GM12875 (cell line): Measurements from ENCODE around the gene FBLN2.

Experiments used
- H3K4me3 ChIP-seq: one replicate; pipeline ENCODE4 v1.5.1; 2011; ENCODE audit warnings: low read depth, low read length, control low read depth
- TF ChIP-seq, protein P1 (sequence below): IDR thresholded peaks from 2 replicates; pipeline ENCODE4 v1.5.1; 2011; ENCODE audit warnings: low read depth, mild to moderate bottlenecking, control low read depth, inconsistent platforms, low read length, moderate library complexity, borderline replicate concordance; ENCODE audit not compliant: insufficient read depth

Gene FBLN2

DNA sequence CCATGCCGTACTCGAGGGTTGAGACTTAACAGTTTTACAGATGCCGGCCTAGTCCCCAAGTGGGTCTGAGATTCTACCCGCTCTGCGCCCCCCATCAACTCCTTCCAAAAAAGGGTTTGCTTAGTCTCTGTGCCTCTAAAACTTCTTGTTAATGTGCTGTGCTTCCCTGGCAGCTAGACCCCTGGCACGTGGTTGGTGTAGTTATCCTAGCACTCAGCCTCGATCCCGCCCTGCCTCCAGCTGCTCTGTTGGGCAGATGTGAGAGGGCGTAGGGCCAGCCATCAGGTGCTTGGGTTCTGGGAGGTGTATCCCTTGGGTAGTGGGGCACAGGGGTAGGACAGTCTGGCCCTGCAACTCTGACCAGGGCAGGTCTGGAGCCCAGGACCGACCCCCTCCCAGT is 79.5 kb downstream of the FBLN2 start:
- no peak overlapping the region for H3K4me3 ChIP-seq
- TF ChIP-seq, protein P1, sequence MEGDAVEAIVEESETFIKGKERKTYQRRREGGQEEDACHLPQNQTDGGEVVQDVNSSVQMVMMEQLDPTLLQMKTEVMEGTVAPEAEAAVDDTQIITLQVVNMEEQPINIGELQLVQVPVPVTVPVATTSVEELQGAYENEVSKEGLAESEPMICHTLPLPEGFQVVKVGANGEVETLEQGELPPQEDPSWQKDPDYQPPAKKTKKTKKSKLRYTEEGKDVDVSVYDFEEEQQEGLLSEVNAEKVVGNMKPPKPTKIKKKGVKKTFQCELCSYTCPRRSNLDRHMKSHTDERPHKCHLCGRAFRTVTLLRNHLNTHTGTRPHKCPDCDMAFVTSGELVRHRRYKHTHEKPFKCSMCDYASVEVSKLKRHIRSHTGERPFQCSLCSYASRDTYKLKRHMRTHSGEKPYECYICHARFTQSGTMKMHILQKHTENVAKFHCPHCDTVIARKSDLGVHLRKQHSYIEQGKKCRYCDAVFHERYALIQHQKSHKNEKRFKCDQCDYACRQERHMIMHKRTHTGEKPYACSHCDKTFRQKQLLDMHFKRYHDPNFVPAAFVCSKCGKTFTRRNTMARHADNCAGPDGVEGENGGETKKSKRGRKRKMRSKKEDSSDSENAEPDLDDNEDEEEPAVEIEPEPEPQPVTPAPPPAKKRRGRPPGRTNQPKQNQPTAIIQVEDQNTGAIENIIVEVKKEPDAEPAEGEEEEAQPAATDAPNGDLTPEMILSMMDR = no peak

DNA sequence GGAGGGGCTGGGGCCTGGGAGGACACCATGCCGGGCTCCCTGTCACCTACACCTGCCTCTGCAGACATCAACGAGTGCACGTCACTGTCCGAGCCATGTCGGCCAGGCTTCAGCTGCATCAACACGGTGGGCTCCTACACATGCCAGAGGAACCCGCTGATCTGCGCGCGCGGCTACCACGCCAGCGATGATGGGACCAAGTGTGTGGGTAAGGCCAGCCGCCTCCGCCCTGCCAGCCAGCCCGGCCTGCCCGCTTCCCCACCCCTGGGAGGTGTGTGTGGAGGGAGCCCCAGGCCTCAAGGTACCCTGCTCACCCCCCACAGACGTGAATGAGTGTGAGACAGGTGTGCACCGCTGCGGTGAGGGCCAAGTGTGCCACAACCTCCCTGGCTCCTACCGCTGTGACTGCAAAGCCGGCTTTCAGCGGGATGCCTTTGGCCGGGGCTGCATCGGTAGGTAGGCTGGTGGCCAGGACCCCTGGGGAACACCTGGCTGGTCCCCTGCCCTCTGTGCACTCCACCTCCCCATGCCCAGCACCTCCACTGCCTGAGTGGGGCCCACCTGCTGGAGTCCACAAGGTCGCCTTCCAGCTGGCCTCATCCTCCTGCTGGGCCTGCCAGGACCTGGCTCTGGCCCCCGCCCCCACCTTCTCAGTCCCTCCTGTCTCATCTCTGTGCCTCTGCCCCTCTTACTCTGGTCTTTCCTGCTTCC is 80.1 kb downstream of the FBLN2 start:
- TF ChIP-seq, protein P1 = no peak
- no peak overlapping the region for H3K4me3 ChIP-seq

DNA sequence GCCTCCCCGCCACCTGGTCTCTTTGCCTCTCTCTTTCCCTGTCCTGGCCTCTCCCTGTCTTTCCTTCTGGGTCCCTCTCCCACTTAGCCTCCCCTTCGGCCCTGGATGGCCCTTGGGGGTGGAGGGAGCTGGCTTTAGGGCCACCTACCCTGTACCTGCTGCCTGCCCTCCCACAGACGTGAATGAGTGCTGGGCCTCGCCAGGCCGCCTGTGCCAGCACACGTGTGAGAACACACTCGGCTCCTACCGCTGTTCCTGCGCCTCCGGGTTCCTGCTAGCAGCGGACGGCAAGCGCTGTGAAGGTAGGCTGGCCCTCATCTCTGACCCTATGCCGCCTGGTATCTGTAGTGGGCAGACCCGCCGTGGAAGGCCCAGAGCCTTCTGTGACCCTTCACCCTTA is 80.7 kb downstream of the FBLN2 start:
- TF ChIP-seq, protein P1 = no peak
- H3K4me3 ChIP-seq = no peak overlapping the region

DNA sequence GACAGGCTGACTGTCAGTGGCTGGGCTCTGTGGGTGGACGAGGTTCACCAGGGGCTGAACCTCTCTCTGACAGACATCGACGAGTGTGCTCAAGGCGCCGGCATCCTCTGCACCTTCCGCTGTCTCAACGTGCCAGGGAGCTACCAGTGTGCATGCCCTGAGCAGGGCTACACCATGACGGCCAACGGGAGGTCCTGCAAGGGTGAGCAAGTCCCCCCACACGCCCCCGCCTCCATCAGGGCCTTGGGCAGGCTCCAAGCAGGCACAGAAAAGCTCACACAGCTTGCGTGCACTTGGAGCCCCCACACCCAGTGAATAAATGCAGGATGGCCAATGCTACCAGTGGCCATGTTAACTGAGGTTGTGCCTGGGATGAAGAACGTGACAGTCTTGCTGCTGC is 82.3 kb downstream of the FBLN2 start:
- H3K4me3 ChIP-seq = no peak overlapping the region
- TF ChIP-seq, protein P1 = no peak

DNA sequence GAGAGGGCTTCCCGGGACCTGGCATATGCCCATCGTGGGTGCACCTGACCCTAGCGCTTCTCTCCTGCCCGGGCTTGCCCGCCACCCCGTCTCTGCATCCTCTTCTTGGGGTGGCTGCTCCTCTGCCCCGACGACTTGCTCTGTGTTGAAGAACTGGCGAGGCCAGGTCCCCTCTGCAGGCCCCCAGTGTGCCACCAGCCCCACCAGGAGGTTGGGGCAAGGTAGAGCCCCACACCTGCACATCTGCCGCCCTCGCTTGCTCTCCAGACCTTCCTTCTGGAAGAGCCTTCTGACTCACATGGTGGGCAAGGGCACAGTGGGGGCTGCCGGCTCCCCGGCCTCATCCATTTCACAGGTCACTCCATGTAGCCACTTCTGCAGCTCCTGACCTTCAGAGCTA is 84.3 kb downstream of the FBLN2 start:
- TF ChIP-seq, protein P1 = no peak
- no peak overlapping the region for H3K4me3 ChIP-seq

DNA sequence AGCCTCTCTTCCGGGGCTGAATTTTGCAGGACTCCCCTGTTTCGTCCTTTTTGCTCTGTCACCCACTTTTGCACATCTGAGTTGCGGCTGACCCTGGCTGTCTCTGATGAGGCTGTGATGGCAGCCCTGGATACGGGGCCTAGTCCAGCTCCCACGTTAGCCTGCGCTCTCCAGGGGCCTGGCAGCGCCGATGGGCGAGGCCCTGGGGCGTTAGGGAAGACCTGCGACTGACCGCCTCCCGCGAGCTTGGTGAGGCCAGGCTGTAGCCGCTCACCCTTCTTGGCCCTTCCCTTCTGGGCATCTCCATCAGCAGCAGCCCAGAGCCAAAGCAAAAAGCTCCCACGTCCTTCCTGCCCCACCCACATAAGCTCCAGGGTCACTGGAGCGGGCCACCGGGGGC is 85.2 kb downstream of the FBLN2 start:
- TF ChIP-seq, protein P1 = no peak
- no peak overlapping the region for H3K4me3 ChIP-seq

DNA sequence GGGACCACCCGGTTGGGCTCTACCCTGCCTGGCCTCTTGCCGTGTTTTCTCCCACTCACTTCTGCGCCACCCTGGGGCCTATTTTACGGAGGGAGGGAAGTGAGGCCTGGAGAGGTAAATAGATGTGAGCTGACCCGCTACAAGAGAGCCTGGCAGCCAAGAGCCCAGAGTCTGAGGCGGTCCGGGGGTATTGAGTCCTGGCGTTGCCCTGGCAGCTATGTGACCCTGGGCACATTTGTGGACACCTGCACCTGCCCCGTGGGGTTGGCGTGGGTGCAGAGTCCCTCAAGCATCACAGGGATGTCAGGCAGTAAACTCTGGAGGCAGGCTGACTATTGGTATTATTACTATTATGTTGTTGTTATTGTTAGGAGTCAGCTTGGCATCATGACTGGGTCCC is 85.7 kb downstream of the FBLN2 start:
- TF ChIP-seq, protein P1 = no peak
- no peak overlapping the region for H3K4me3 ChIP-seq
